Hepatocyte (in vitro differentiated cells): ENCODE results near the gene RBFOX1.

Source experiments
- EZH2 ChIP-seq: fragments of 200-600 bp; sonication (generic); IDR thresholded peaks from 2 replicates; pipeline ENCODE4 v1.6.1; 2016; ENCODE audit warnings: antibody characterized with exemption, mild to moderate bottlenecking, borderline replicate concordance
- TF ChIP-seq, protein P1 (sequence below): fragments of 200-600 bp; sonication (generic); IDR thresholded peaks from 2 replicates; pipeline ENCODE4 v1.5.1; 2016; ENCODE audit warnings: antibody characterized with exemption, mild to moderate bottlenecking; ENCODE audit not compliant: poor library complexity

DNA sequence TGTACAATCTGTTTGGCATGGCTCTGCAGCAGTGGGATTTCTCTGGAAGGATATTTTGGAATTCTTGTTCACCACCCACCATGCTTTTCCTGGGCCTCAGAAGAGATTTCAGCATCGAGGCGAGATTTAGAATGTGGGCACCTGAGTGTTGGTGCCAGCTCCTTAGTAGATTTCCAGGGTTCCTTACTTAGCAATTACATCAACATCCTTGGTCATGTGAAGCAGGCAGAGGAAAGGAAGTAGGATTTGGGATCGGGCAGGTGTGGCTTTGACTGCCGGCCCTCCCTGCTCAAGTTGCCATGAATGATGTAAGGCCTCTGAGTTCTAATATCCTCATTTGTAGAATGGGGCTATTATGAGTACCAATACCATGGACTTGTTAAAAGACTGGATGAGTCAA, 13.1 kb upstream of the RBFOX1 start:
- TF ChIP-seq, protein P1, sequence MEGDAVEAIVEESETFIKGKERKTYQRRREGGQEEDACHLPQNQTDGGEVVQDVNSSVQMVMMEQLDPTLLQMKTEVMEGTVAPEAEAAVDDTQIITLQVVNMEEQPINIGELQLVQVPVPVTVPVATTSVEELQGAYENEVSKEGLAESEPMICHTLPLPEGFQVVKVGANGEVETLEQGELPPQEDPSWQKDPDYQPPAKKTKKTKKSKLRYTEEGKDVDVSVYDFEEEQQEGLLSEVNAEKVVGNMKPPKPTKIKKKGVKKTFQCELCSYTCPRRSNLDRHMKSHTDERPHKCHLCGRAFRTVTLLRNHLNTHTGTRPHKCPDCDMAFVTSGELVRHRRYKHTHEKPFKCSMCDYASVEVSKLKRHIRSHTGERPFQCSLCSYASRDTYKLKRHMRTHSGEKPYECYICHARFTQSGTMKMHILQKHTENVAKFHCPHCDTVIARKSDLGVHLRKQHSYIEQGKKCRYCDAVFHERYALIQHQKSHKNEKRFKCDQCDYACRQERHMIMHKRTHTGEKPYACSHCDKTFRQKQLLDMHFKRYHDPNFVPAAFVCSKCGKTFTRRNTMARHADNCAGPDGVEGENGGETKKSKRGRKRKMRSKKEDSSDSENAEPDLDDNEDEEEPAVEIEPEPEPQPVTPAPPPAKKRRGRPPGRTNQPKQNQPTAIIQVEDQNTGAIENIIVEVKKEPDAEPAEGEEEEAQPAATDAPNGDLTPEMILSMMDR: no peak
- TF ChIP-seq EZH2: no peak
